ENCODE measurements around the gene POLD1.
A peak's percentile ranks its signal among the peaks of the same experiment; 100 is the strongest.
"Not testable (repeated sequence)": the region's sequence is repeated elsewhere in the genome, so short reads cannot be mapped to it uniquely, and the experiment has no call there.

Gene POLD1

GRCh38 chr19:50365434-50366306 is 18.5 kb upstream of the POLD1 start, which contains the start of gene NAPSA:
NAPSA (minus strand) TSS chr19:50365639; CDS start chr19:50365621, 18 bp downstream.
- DNase-seq (ENCODE audit: low spot score) = no peak

- DNase-seq (ENCODE audit: low spot score) = peak; percentile 84
Observed at GRCh38 chr19:50368649-50369570, 15.2 kb upstream of the POLD1 start.

- DNase-seq (ENCODE audit: low spot score) = no peak
Observed at GRCh38 chr19:50371914-50372475, 12.2 kb upstream of the POLD1 start.

DNA sequence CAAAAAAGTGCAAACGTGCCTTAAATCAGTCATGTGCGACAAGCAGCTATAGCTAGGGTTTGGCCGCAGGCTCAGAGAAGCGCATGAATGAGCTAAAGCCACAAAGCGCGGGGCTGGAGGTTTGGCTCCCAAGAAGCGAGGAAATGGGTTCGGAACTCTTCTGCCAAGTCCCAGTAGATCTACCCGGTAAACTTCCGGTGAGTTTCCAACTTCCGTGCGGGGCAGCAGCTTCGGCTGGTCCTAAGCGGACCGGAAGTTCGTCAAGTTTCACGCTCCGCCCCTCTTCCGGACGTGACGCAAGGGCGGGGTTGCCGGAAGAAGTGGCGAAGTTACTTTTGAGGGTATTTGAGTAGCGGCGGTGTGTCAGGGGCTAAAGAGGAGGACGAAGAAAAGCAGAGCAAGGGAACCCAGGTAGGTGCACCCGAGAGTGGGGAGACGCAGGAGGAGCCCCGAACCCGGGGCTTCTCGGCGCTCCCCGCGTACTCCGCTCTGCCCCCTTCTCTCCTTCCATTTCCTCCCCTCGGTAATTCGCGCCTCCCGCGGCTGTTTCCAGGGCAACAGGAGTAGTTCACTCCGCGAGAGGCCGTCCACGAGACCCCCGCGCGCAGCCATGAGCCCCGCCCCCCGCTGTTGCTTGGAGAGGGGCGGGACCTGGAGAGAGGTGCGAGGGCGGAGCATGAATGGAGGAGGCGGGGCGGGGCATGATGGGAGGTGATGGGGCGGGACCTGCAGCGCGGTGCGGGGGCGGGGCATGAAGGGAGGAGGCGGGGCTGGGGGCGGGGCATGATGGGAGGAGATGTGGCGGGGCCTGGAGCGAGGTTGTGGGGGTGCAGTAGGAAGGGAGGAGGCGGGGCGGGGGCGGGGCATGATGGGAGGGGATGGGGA is 7.7 kb upstream of the POLD1 start, which contains the start of gene NR1H2:
TSS of gene NR1H2 (plus strand) at position 292 of the 885 bp plus-strand sequence. CDS start 1,149 bp downstream, outside the sequence.
- peak; percentile 96 for DNase-seq (ENCODE audit: low spot score)

- peak; percentile 48 for DNase-seq (ENCODE audit: low spot score)
Observed at GRCh38 chr19:50377051-50377461, 7.1 kb upstream of the POLD1 start.

- no peak for DNase-seq (ENCODE audit: low spot score)
Observed at GRCh38 chr19:50377517-50377916, 6.6 kb upstream of the POLD1 start.

GRCh38 chr19:50378169-50378862 is 5.8 kb upstream of the POLD1 start:
- no peak for DNase-seq (ENCODE audit: low spot score)

DNA sequence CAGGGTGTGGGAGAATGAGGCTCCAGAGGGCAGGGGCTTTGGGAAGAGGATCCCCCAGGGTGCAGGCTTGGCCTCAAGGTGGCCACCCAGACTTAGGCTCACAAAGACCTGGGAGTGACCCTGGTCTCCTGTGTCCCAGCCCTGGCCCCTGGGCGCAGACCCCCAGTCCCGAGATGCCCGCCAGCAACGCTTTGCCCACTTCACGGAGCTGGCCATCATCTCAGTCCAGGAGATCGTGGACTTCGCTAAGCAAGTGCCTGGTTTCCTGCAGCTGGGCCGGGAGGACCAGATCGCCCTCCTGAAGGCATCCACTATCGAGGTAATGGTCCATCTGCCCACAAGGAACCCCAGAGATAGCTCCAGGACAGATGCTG is 5.3 kb upstream of the POLD1 start:
- DNase-seq (ENCODE audit: low spot score) = no peak

GRCh38 chr19:50379602-50380001 is 4.5 kb upstream of the POLD1 start:
- DNase-seq (ENCODE audit: low spot score) = no peak

DNA sequence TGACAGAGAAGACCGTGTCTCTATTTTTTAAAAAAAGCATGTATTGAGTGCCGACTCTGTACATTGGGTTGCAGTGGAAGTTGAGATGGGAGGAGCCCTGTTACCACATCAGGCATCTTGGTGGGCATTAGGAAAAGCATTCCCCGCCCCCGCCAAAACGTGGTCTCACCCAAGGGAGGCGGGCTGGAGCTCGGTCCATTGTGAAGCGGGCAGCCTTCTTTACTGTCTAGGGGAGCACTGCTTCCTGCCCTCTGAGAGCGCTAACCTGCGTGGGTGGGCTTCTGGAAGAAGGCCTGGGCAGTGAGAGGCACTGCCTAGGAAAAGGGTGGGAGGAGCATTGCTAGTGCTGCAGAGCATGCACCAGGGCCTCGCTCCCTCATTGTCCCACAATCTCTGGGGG is 4.0 kb upstream of the POLD1 start:
- no peak for DNase-seq (ENCODE audit: low spot score)

GRCh38 chr19:50380751-50381151 is 3.4 kb upstream of the POLD1 start:
- DNase-seq (ENCODE audit: low spot score) = no peak

- no peak for DNase-seq (ENCODE audit: low spot score)
Observed at GRCh38 chr19:50381881-50382729, 2.0 kb upstream of the POLD1 start.

DNA sequence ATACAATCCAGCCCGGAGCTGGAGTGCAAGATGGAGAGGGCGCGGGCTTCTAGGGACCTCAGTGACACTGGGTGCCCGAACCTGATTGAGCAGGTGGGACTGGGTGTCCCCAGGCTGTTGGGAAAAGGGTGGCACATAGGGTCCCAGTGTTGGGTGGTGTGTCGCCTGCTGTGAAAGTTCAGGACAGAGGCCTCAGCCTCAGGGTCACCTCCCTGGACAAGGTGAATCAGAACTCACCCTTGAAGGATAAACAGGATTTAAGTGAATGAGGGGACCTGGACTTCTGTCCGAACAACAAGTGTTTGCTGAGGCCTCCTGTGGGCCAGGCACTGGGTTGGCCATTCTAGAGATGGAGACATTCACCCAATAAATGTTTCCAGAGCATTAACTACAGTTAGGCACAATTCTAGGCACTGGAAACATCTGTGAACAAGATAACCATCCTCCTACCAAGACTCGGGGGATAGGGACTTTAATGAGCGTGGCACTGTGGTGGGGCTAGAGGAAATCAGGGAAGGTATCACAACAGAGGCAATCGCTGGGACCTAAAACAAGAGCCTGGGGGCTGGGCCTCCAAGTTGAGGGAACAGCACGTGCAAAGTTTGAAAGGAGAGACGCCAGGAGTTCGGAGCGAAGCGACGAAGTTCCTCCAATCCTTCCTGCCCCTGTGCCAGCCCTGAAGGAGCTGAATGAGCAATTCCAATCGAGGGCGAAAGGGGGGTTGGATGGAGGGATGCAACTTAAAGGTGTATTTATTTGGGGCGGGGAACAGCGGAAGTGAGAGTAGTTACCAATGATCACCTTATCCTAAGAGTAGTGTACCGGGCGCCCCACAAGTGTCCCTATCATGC is 921 bp upstream of the POLD1 start:
- no peak for DNase-seq (ENCODE audit: low spot score)

DNA sequence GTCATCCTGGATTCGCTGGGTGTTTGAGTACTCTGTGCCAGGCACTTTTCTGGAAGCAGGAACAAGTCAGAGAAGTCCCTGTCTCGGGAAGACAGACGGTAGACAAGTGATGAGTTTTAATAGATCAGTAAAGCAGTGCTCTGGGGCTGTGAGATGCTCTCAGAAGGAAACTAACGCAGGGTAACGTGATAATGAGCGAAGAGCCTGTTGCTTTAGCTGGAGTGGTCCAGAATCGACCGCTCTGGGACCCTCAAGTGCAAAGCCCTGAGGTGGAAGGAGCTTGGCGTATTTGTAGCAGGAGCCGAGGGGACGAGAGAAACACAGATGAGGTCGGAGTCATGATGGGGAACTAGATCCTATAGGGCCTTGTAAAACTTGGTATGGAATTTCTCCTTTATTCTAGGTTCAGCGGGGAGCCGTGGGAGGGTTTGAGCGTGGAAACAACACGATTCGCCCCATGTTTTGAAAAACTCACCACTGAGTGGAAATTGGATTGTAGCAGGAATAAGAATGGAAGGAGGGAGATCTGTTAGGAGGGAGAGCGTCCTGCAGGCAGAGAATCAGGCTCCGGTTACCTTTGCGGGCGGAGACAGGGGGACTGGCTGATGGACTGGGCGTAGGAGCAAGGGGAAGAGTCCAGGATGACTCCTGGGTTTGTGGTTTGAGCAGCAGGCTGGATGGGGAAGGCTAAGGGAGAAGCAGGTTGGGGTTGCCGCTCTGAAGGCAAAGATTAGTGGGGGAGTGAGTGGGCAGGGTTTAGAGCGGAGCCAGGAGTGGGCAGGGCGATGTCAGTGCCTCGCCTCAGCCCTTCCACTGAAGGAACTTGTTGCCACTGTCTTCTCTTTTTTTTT is 763 bp downstream of the POLD1 start:
- DNase-seq (ENCODE audit: low spot score) = no peak

DNA sequence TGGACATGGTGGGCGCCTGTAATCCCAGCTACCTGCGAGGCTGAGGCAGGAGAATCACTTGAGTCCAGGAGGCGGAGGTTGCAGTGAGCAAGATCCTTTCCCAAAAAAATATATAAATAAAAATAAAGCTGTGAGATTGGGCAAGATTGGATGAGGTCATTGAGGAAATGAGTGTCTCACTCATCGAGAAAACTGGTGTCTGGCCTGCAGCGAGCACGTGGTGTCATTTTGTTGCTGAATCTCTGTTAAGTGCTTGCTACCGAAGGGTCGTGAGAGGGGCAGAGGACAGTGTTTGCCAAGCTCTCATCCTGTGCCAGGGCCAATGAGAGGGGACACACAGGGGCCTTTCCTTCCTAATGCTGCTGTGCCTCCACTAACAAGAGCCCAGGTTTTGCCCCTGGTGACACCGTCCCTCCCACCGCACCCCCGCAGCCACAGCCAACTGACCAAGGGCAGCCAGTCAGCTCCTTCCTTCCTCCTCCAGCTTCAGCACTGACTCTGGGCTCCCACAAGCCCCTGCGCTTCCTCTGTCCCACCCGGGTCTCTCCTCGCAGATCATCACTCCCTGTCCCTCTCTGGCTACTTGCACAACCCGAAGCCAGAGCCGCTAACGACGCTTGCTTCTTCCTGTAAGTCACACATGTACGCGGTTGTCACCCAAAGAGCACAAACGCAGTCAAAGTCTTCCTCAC is 3.2 kb downstream of the POLD1 start:
- no peak for DNase-seq (ENCODE audit: low spot score)

DNA sequence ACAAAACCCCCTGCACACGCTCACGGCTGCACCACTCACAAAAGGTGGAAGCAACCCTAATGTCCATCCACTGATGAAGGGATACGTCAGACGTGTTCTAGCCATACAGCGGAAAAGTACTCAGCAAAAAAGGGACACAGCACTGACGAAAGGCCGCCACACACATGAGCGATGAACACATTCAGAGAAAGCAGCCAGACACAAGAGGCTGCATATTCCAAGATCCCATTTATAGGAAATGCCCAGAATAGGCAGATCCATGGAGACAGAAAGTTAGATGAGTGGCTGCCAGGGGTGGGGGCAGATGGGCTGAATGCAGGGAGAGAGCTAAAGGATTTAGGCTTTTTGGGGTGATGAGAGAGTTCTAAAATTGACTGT is 3.7 kb downstream of the POLD1 start:
- DNase-seq (ENCODE audit: low spot score) = no peak

- not testable (repeated sequence) for DNase-seq (ENCODE audit: low spot score)
Observed at GRCh38 chr19:50390295-50390694, 6.1 kb downstream of the POLD1 start.
